Prostate gland (tissue), 2 donors: Measurements from ENCODE around the gene STX12. TPM values are rescaled to one million over a fixed set of nuclear protein-coding genes. Genes with fewer than 3 reads are reported as not detected.
A peak's percentile ranks its signal among the peaks of the same experiment; 100 is the strongest.

Source experiments
- DNase-seq: peaks from one replicate; pipeline ENCODE4 v3.0.0-alpha.2; 2019; ENCODE audit warnings: low spot score
- H3K27ac ChIP-seq, 2 donors: fragments of 200-600 bp; sonication (generic); 2 replicates each; pipeline ENCODE4 v1.5.1; 2017 to 2019
- H3K27me3 ChIP-seq: fragments of 200-600 bp; sonication (generic); replicated peaks from 2 replicates; pipeline ENCODE4 v1.5.1; 2019; ENCODE audit not compliant: insufficient read depth
- H3K36me3 ChIP-seq, 2 donors: fragments of 200-600 bp; sonication (generic); 1 replicate in 1 of 2; 2 replicates in 1 of 2; pipeline versions ENCODE4 v1.5.1 to v1.8.1; 2017 to 2019
- H3K4me1 ChIP-seq: fragments of 200-600 bp; sonication (generic); replicated peaks from 2 replicates; pipeline ENCODE4 v1.5.1; 2019
- H3K4me3 ChIP-seq, 2 donors: fragments of 200-600 bp; sonication (generic); 2 replicates each; pipeline ENCODE4 v1.5.1; 2017 to 2019
- H3K9me3 ChIP-seq: fragments of 200-600 bp; sonication (generic); 2 replicates; pipeline ENCODE4 v1.5.1; 2017
- CTCF ChIP-seq, 4 experiments: fragments of 200-600 bp in 2 of 4; fragments of 450-650 bp in 2 of 4; sonication (generic) in 2 of 4; IDR thresholded peaks; 1 replicate in 3 of 4; 2 replicates in 1 of 4; pipeline ENCODE4 v1.5.1; 2016 to 2019; ENCODE audit warnings: antibody characterized with exemption in 4 of 4, mild to moderate bottlenecking in 2 of 4, moderate library complexity in 2 of 4
- POLR2A ChIP-seq: fragments of 450-650 bp; IDR thresholded peaks from one replicate; pipeline ENCODE4 v1.6.1; 2016; ENCODE audit warnings: antibody characterized with exemption, mild to moderate bottlenecking
- POLR2AphosphoS5 ChIP-seq: sonication (generic); formaldehyde crosslinking; IDR thresholded peaks from one replicate; pipeline ENCODE4 v1.6.1; 2017; ENCODE audit warnings: antibody characterized with exemption
- WGBS: methylation state at CpG from one replicate; pipeline ENCODE4 v1.1.5; 2018; 5-methylcytosine and 5-hydroxymethylcytosine counted together
- intact Hi-C: fragments of 100-400 bp; cut with DNase I; formaldehyde crosslinking; loops from one replicate; pipeline ENCODE4 v1.14.2; 2022
- total RNA-seq, 2 donors: library from RNA; depleted of rRNA; stranded (reverse); fragments of >200 nt; gene quantifications; one replicate each; pipeline ENCODE4 v1.1.0, GENCODE V29; 2016

The STX12 gene
- total RNA-seq, 2 donors from 2014 or later, result 53.1 to 64.9 TPM

GRCh38 chr1:27752360-27752759, 20.7 kb upstream of the STX12 start:
- Histone ChIP-seq H3K27ac (peak overlapping the region in 1 of 2 donors; percentile 15), H3K36me3 (no peaks in the 10 kb centered on the region), H3K27me3 (no peaks in the 10 kb centered on the region), H3K4me3 (no peak overlapping the region), H3K9me3 (no peaks in the 10 kb centered on the region), H3K4me1 (no peaks in the 10 kb centered on the region)
- TF ChIP-seq POLR2AphosphoS5, result no peak
- TF ChIP-seq CTCF (IDR thresholded peaks at IDR 0.05), result no peak
- TF ChIP-seq POLR2A, result no peak
- DNase-seq, result no peak
- intact Hi-C loops, result no loop called here
- WGBS, result 63% methylated on average over 3 of the region's 3 CpGs

GRCh38 chr1:27755286-27755685, 17.7 kb upstream of the STX12 start:
- TF ChIP-seq POLR2A (no peak), POLR2AphosphoS5 (no peak), CTCF (IDR thresholded peaks at IDR 0.05) (no peak)
- Histone ChIP-seq H3K4me3 (no peak overlapping the region), H3K36me3 (no peaks in the 10 kb centered on the region), H3K4me1 (no peaks in the 10 kb centered on the region), H3K27me3 (no peaks in the 10 kb centered on the region), H3K9me3 (no peaks in the 10 kb centered on the region), H3K27ac (peak overlapping the region in 1 of 2 donors; percentile 33)
- intact Hi-C loops, result no loop called here
- 91% methylated on average over 1 of the region's 1 CpG for WGBS
- no peak for DNase-seq

- DNase-seq, result peak; percentile 16
- 55% methylated on average over 4 of the region's 4 CpGs for WGBS
- Histone ChIP-seq H3K4me3 (no peak overlapping the region), H3K27ac (peak overlapping the region; percentile 1 to 33), H3K27me3 (no peaks in the 10 kb centered on the region), H3K9me3 (no peaks in the 10 kb centered on the region), H3K4me1 (no peaks in the 10 kb centered on the region), H3K36me3 (no peaks in the 10 kb centered on the region)
- TF ChIP-seq POLR2AphosphoS5, result peak; percentile 87
- TF ChIP-seq CTCF (IDR thresholded peaks at IDR 0.05), result no peak
- intact Hi-C loops, result no loop called here
Observed at GRCh38 chr1:27755865-27756264, 17.2 kb upstream of the STX12 start.

- Histone ChIP-seq H3K9me3 (no peaks in the 10 kb centered on the region), H3K36me3 (no peaks in the 10 kb centered on the region), H3K27me3 (no peaks in the 10 kb centered on the region), H3K27ac (no peak overlapping the region), H3K4me1 (no peaks in the 10 kb centered on the region), H3K4me3 (no peak overlapping the region)
- intact Hi-C loops, result no loop called here
- 88% methylated on average over 2 of the region's 2 CpGs for WGBS
- DNase-seq, result no peak
- no peak for TF ChIP-seq POLR2AphosphoS5
- no peak for TF ChIP-seq CTCF (IDR thresholded peaks at IDR 0.05)
- no peak for TF ChIP-seq POLR2A
Observed at GRCh38 chr1:27759236-27759635, 13.8 kb upstream of the STX12 start.

GRCh38 chr1:27760426-27760825, 12.6 kb upstream of the STX12 start:
- WGBS, result 73% methylated on average over 3 of the region's 3 CpGs
- no peak for DNase-seq
- H3K4me3 ChIP-seq, result no peak overlapping the region
- H3K9me3 ChIP-seq, result no peaks in the 10 kb centered on the region
- no peaks in the 10 kb centered on the region for H3K27me3 ChIP-seq
- intact Hi-C loops, result no loop called here
- no peaks in the 10 kb centered on the region for H3K4me1 ChIP-seq
- TF ChIP-seq CTCF (IDR thresholded peaks at IDR 0.05) (no peak), POLR2AphosphoS5 (no peak), POLR2A (no peak)
- no peak overlapping the region for H3K27ac ChIP-seq
- H3K36me3 ChIP-seq, result no peaks in the 10 kb centered on the region
